ENCODE data around the gene HDAC9. TPM values are rescaled to one million over a fixed set of nuclear protein-coding genes. Genes with fewer than 3 reads are reported as not detected.

The HDAC9 gene
- total RNA-seq, 2 experiments from 2014 or later = 0.14 to 0.72 TPM

- DNase-seq = no peak
- Mint-ChIP-seq H3K4me1 (no peaks in the 10 kb centered on the region), H3K27ac (no peak overlapping the region), H3K36me3 (no peaks in the 10 kb centered on the region), H3K9me3 (no peaks in the 10 kb centered on the region), H3K4me3 (no peak overlapping the region), H3K27me3 (peaks cover 4% of the 10 kb centered on the region)
Measured at GRCh38 chr7:18552316-18552916, 56.9 kb downstream of the HDAC9 start.

- no peaks in the 10 kb centered on the region for H3K4me1 Mint-ChIP-seq
- no peak overlapping the region for H3K4me3 Mint-ChIP-seq
- peaks cover 4% of the 10 kb centered on the region for H3K27me3 Mint-ChIP-seq
- H3K36me3 Mint-ChIP-seq = no peaks in the 10 kb centered on the region
- DNase-seq = no peak
- H3K9me3 Mint-ChIP-seq = no peaks in the 10 kb centered on the region
- no peak overlapping the region for H3K27ac Mint-ChIP-seq
Measured at GRCh38 chr7:18552943-18553604, 57.5 kb downstream of the HDAC9 start.

GRCh38 chr7:18553605-18554003 is 58.1 kb downstream of the HDAC9 start:
- no peaks in the 10 kb centered on the region for H3K9me3 Mint-ChIP-seq
- no peak overlapping the region for H3K27ac Mint-ChIP-seq
- H3K4me3 Mint-ChIP-seq = no peak overlapping the region
- DNase-seq = no peak
- H3K4me1 Mint-ChIP-seq = no peaks in the 10 kb centered on the region
- peaks cover 4% of the 10 kb centered on the region for H3K27me3 Mint-ChIP-seq
- no peaks in the 10 kb centered on the region for H3K36me3 Mint-ChIP-seq

GRCh38 chr7:18555120-18555519 is 59.6 kb downstream of the HDAC9 start:
- no peaks in the 10 kb centered on the region for H3K4me1 Mint-ChIP-seq
- H3K4me3 Mint-ChIP-seq = no peak overlapping the region
- peaks cover 4% of the 10 kb centered on the region for H3K27me3 Mint-ChIP-seq
- H3K9me3 Mint-ChIP-seq = no peaks in the 10 kb centered on the region
- DNase-seq = no peak
- H3K36me3 Mint-ChIP-seq = no peaks in the 10 kb centered on the region
- no peak overlapping the region for H3K27ac Mint-ChIP-seq

- Mint-ChIP-seq H3K4me3 (no peak overlapping the region), H3K9me3 (no peaks in the 10 kb centered on the region), H3K36me3 (no peaks in the 10 kb centered on the region), H3K27ac (no peak overlapping the region), H3K27me3 (peaks cover 4% of the 10 kb centered on the region), H3K4me1 (no peaks in the 10 kb centered on the region)
- DNase-seq = no peak
Measured at GRCh38 chr7:18555968-18556367, 60.4 kb downstream of the HDAC9 start.

GRCh38 chr7:18558503-18558902 is 63.0 kb downstream of the HDAC9 start:
- no peak for DNase-seq
- Mint-ChIP-seq H3K9me3 (no peaks in the 10 kb centered on the region), H3K36me3 (no peaks in the 10 kb centered on the region), H3K27me3 (peaks cover 4% of the 10 kb centered on the region), H3K4me1 (no peaks in the 10 kb centered on the region), H3K27ac (no peak overlapping the region), H3K4me3 (no peak overlapping the region)

GRCh38 chr7:18558910-18559309 is 63.4 kb downstream of the HDAC9 start:
- Mint-ChIP-seq H3K27me3 (peaks cover 4% of the 10 kb centered on the region), H3K4me3 (no peak overlapping the region), H3K9me3 (no peaks in the 10 kb centered on the region), H3K27ac (no peak overlapping the region), H3K4me1 (no peaks in the 10 kb centered on the region), H3K36me3 (no peaks in the 10 kb centered on the region)
- DNase-seq = no peak

- Mint-ChIP-seq H3K36me3 (no peaks in the 10 kb centered on the region), H3K4me3 (no peak overlapping the region)
Measured at GRCh38 chr7:18559756-18560155, 64.2 kb downstream of the HDAC9 start.

GRCh38 chr7:18564779-18565178 is 69.2 kb downstream of the HDAC9 start:
- Mint-ChIP-seq H3K27ac (no peak overlapping the region), H3K36me3 (no peaks in the 10 kb centered on the region), H3K4me3 (no peak overlapping the region), H3K4me1 (no peaks in the 10 kb centered on the region), H3K9me3 (no peaks in the 10 kb centered on the region), H3K27me3 (no peaks in the 10 kb centered on the region)
- DNase-seq = no peak

More at GRCh38 chr7:18559756-18560155, 64.2 kb downstream of the HDAC9 start:
- no peaks in the 10 kb centered on the region for H3K27me3 Mint-ChIP-seq
- H3K9me3 Mint-ChIP-seq = no peaks in the 10 kb centered on the region
- H3K4me1 Mint-ChIP-seq = no peaks in the 10 kb centered on the region
- no peak overlapping the region for H3K27ac Mint-ChIP-seq
- DNase-seq = no peak

GRCh38 chr7:18565337-18565736 is 69.8 kb downstream of the HDAC9 start:
- H3K27ac Mint-ChIP-seq = no peak overlapping the region
- no peaks in the 10 kb centered on the region for H3K36me3 Mint-ChIP-seq
- no peak for DNase-seq
- H3K27me3 Mint-ChIP-seq = no peaks in the 10 kb centered on the region
- no peak overlapping the region for H3K4me3 Mint-ChIP-seq
- H3K4me1 Mint-ChIP-seq = no peaks in the 10 kb centered on the region
- no peaks in the 10 kb centered on the region for H3K9me3 Mint-ChIP-seq

GRCh38 chr7:18566205-18566604 is 70.7 kb downstream of the HDAC9 start:
- Mint-ChIP-seq H3K9me3 (no peaks in the 10 kb centered on the region), H3K27me3 (no peaks in the 10 kb centered on the region), H3K27ac (no peak overlapping the region), H3K4me1 (no peaks in the 10 kb centered on the region), H3K4me3 (no peak overlapping the region), H3K36me3 (no peaks in the 10 kb centered on the region)
- DNase-seq = no peak

- H3K36me3 Mint-ChIP-seq = no peaks in the 10 kb centered on the region
- no peak overlapping the region for H3K27ac Mint-ChIP-seq
- H3K4me3 Mint-ChIP-seq = no peak overlapping the region
- H3K27me3 Mint-ChIP-seq = no peaks in the 10 kb centered on the region
- no peaks in the 10 kb centered on the region for H3K4me1 Mint-ChIP-seq
- no peaks in the 10 kb centered on the region for H3K9me3 Mint-ChIP-seq
- no peak for DNase-seq
Measured at GRCh38 chr7:18566829-18567228, 71.3 kb downstream of the HDAC9 start.

- Mint-ChIP-seq H3K27ac (no peak overlapping the region), H3K4me1 (no peaks in the 10 kb centered on the region), H3K36me3 (no peaks in the 10 kb centered on the region), H3K9me3 (no peaks in the 10 kb centered on the region), H3K27me3 (no peaks in the 10 kb centered on the region), H3K4me3 (no peak overlapping the region)
- no peak for DNase-seq
Measured at GRCh38 chr7:18570441-18570840, 74.9 kb downstream of the HDAC9 start.

GRCh38 chr7:18570890-18571478 is 75.4 kb downstream of the HDAC9 start:
- Mint-ChIP-seq H3K4me3 (no peak overlapping the region), H3K27me3 (no peaks in the 10 kb centered on the region), H3K36me3 (no peaks in the 10 kb centered on the region), H3K4me1 (no peaks in the 10 kb centered on the region), H3K27ac (no peak overlapping the region), H3K9me3 (no peaks in the 10 kb centered on the region)
- DNase-seq = no peak

- no peak for DNase-seq
- no peaks in the 10 kb centered on the region for H3K27me3 Mint-ChIP-seq
- H3K4me1 Mint-ChIP-seq = no peaks in the 10 kb centered on the region
- no peaks in the 10 kb centered on the region for H3K9me3 Mint-ChIP-seq
- no peak overlapping the region for H3K27ac Mint-ChIP-seq
- no peaks in the 10 kb centered on the region for H3K36me3 Mint-ChIP-seq
- H3K4me3 Mint-ChIP-seq = no peak overlapping the region
Measured at GRCh38 chr7:18572154-18572553, 76.6 kb downstream of the HDAC9 start.

GRCh38 chr7:18572885-18573284 is 77.3 kb downstream of the HDAC9 start:
- Mint-ChIP-seq H3K27ac (no peak overlapping the region), H3K27me3 (no peaks in the 10 kb centered on the region), H3K4me3 (no peak overlapping the region), H3K9me3 (no peaks in the 10 kb centered on the region), H3K36me3 (no peaks in the 10 kb centered on the region), H3K4me1 (no peaks in the 10 kb centered on the region)
- DNase-seq = no peak
